K562 (cell line): ENCODE data around the gene AKAP10. TPM values are rescaled to one million over a fixed set of nuclear protein-coding genes. Genes with fewer than 3 reads are reported as not detected.

Experiments used
- ATAC-seq: fragments of 200-7000 bp; cut with Tn5 transposase; 3 replicates; pipeline ENCODE4 v1.9.1; 2020; ENCODE audit warnings: moderate library complexity
- BruUV-seq: library from RNA; stranded (reverse); fragments of 400-500 nt; replicated peaks from 2 replicates; lab custom pipeline; 2021; lab: Mats Ljungman, UMichigan
- CTCF ChIA-PET: fragments of 300-600 bp; formaldehyde crosslinking; extraction: SDS; loops from one replicate; lab custom pipeline; 2021; ENCODE audit warnings: low intra/inter-chr PET ratio; lab: Yijun Ruan, JAX
- POLR2A ChIA-PET: fragments of 300-600, 350-650 bp; sonication (Branson Sonifier 250); formaldehyde crosslinking; extraction: SDS; loops from one replicate; lab custom pipeline; 2021; ENCODE audit warnings: antibody characterized with exemption, inconsistent platforms; lab: Yijun Ruan, JAX
- DNase-seq, 4 experiments: peaks; one replicate each; pipeline versions ENCODE4 v3.0.0 to v3.0.0-alpha.2; 2011 to 2018; ENCODE audit warnings: low spot score in 3 of 4, mixed read lengths in 3 of 4; ENCODE audit errors: extremely low read depth in 1 of 4
- FAIRE-seq: peaks from 2 replicates; lab custom pipeline; 2011; peaks lifted over from hg19 to GRCh38; lab: Jason Lieb, UNC
- H2AFZ ChIP-seq: 2 replicates; pipeline ENCODE4 v1.6.0; 2011; ENCODE audit warnings: low read depth, low read length, control low read depth, inconsistent platforms
- H3K27ac ChIP-seq: fragments of 200-600 bp; 3 replicates; pipeline ENCODE4 v1.8.0; 2011; ENCODE audit warnings: low read depth, mild to moderate bottlenecking, control low read depth, inconsistent platforms, low read length, moderate library complexity, mixed read lengths; ENCODE audit errors: extremely low read depth
- H3K27me3 ChIP-seq, 2 experiments: fragments of 300-600 bp in 1 of 2; 2 replicates in 1 of 2; 3 replicates in 1 of 2; pipeline versions ENCODE4 v1.6.0 to v1.8.0; 2011; ENCODE audit warnings: inconsistent platforms in 2 of 2, low read length in 2 of 2, mild to moderate bottlenecking in 1 of 2, mixed read lengths in 1 of 2, moderate library complexity in 1 of 2; ENCODE audit not compliant: control insufficient read depth in 2 of 2, insufficient read depth in 2 of 2
- H3K36me3 ChIP-seq: fragments of 300-600 bp; 3 replicates; pipeline ENCODE4 v1.8.0; 2011; ENCODE audit warnings: mild to moderate bottlenecking, low read length, inconsistent platforms; ENCODE audit not compliant: control insufficient read depth, insufficient read depth
- H3K4me1 ChIP-seq, 2 experiments: fragments of 200-600 bp in 1 of 2; replicated peaks in 1 of 2; 2 replicates in 1 of 2; 3 replicates in 1 of 2; pipeline versions ENCODE4 v1.5.1 to v1.8.0; 2011; ENCODE audit warnings: inconsistent platforms in 2 of 2, low read length in 2 of 2, mild to moderate bottlenecking in 1 of 2, mixed read lengths in 1 of 2, moderate library complexity in 1 of 2; ENCODE audit not compliant: control insufficient read depth in 2 of 2, insufficient read depth in 2 of 2
- H3K4me2 ChIP-seq: 2 replicates; pipeline ENCODE4 v1.6.1; 2011; ENCODE audit warnings: low read length, control low read depth, inconsistent platforms, mixed read lengths; ENCODE audit not compliant: insufficient read depth
- H3K4me3 ChIP-seq: fragments of 200-600 bp; sonication (generic), shearing (Covaris generic); 2 replicates; pipeline ENCODE4 v1.5.1; 2016; ENCODE audit warnings: control low read depth, inconsistent platforms
- H3K79me2 ChIP-seq: fragments of 200-600 bp; 3 replicates; pipeline ENCODE4 v1.8.0; 2011; ENCODE audit warnings: low read length, inconsistent platforms; ENCODE audit not compliant: control insufficient read depth, insufficient read depth
- H3K9ac ChIP-seq, 2 experiments: 2 replicates each; pipeline versions ENCODE4 v1.6.0 to v1.6.1; 2011; ENCODE audit warnings: low read depth in 2 of 2, low read length in 2 of 2, control low read depth in 1 of 2, inconsistent platforms in 1 of 2, mild to moderate bottlenecking in 1 of 2, mixed read lengths in 1 of 2; ENCODE audit not compliant: insufficient read depth in 1 of 2
- H3K9me1 ChIP-seq: one replicate; pipeline ENCODE4 v1.6.0; 2011; ENCODE audit warnings: inconsistent platforms, mild to moderate bottlenecking, low read length, moderate library complexity; ENCODE audit not compliant: control insufficient read depth, insufficient read depth
- H3K9me3 ChIP-seq: replicated peaks from 2 replicates; pipeline ENCODE4 v1.5.1; 2011; ENCODE audit warnings: low read depth, low read length, inconsistent platforms; ENCODE audit not compliant: control insufficient read depth, insufficient read depth
- H4K20me1 ChIP-seq: replicated peaks from 2 replicates; pipeline ENCODE4 v1.6.1; 2011; ENCODE audit warnings: low read length, inconsistent platforms, mixed read lengths; ENCODE audit not compliant: control insufficient read depth, insufficient read depth
- DACH1 ChIP-seq: fragments of 450-650 bp; IDR thresholded peaks from 2 replicates; pipeline ENCODE4 v1.6.1; 2018; ENCODE audit not compliant: partially characterized antibody
- ELF1 ChIP-seq: fragments of 200-800 bp; sonication (Bioruptor generic); IDR thresholded peaks from 2 replicates; pipeline ENCODE4 v1.6.1; 2016; ENCODE audit warnings: missing genetic modification characterization, missing compliant biosample characterization
- GABPB2 ChIP-seq: fragments of 250-450 bp; sonication (Bioruptor Pico); conservative IDR thresholded peaks from 2 replicates; pipeline ENCODE4 v1.5.1; 2021; ENCODE audit warnings: mild to moderate bottlenecking
- POLR2B ChIP-seq: fragments of 450-650 bp; IDR thresholded peaks from 2 replicates; pipeline ENCODE4 v1.6.1; 2018; ENCODE audit warnings: low read depth; ENCODE audit not compliant: partially characterized antibody
- RBM22 ChIP-seq: fragments of 200-400 bp; formaldehyde crosslinking; IDR thresholded peaks from 2 replicates; pipeline ENCODE4 v1.6.1; 2018; ENCODE audit warnings: low read length, low read depth; ENCODE audit not compliant: poor library complexity, severe bottlenecking
- USF2 ChIP-seq: sonication (generic); formaldehyde crosslinking; IDR thresholded peaks from 2 replicates; pipeline ENCODE4 v1.5.0; 2020; ENCODE audit warnings: missing genetic modification reagents
- ZBTB34 ChIP-seq: fragments of 250-450 bp; sonication (Bioruptor Pico); IDR thresholded peaks from 2 replicates; pipeline ENCODE4 v1.8.0; 2021; ENCODE audit warnings: mild to moderate bottlenecking, moderate library complexity
- ZFX ChIP-seq: sonication (generic); formaldehyde crosslinking; IDR thresholded peaks from 2 replicates; pipeline ENCODE4 v1.8.0; 2022; ENCODE audit warnings: mild to moderate bottlenecking, missing genetic modification reagents, moderate library complexity
- ZNF121 ChIP-seq: sonication (generic); formaldehyde crosslinking; conservative IDR thresholded peaks from 2 replicates; pipeline ENCODE4 v1.8.0; 2022; ENCODE audit warnings: missing genetic modification reagents
- WGBS: fragments of 100-300 bp; shearing (Covaris generic); methylation state at CpG from one replicate; pipeline ENCODE4 v1.1.6; 2016; ENCODE audit warnings: low coverage, mixed read lengths; ENCODE audit not compliant: insufficient coverage; ENCODE audit errors: missing lambda C conversion rate; 5-methylcytosine and 5-hydroxymethylcytosine counted together
- in situ Hi-C: fragments of 300-500 bp; cut with MboI; formaldehyde crosslinking; loops from 4 replicates; pipeline ENCODE4 v1.15.0; 2018; ENCODE audit warnings: inconsistent platforms, mixed read lengths
- intact Hi-C: fragments of 100-400 bp; cut with micrococcal nuclease; formaldehyde crosslinking; loops from 2 replicates; pipeline ENCODE4 v1.14.2; 2022
- polyA plus RNA-seq, 8 experiments: library from polyadenylated mRNA; depleted of rRNA in 4 of 8; stranded (reverse) in 5 of 8; unstranded in 3 of 8; fragments of >200 nt; fragmentation: Nextera tagmentation in 2 of 8; fragmentation: Illumina TruSeq in 1 of 8; extraction: Ambion mirVana in 2 of 8; extraction: Trizol in 1 of 8; gene quantifications; 2 replicates each; pipeline versions ENCODE4 v1.2.1 to v1.2.3, GENCODE V29; 2011 to 2014; ENCODE audit warnings: inconsistent platforms in 1 of 8, missing spikeins in 1 of 8
- total RNA-seq, 7 experiments: library from RNA; depleted of rRNA in 6 of 7; stranded (reverse); fragments of >200 nt in 6 of 7; fragmentation: Illumina TruSeq in 2 of 7; extraction: Trizol in 2 of 7; gene quantifications; 2 replicates each; pipeline versions ENCODE4 v1.2.1 to v1.2.3, GENCODE V29; 2011 to 2021; ENCODE audit warnings: low replicate concordance in 1 of 7
- TF ChIP-seq, protein P1 (sequence below): fragments of 250-450 bp; sonication (Bioruptor Pico); IDR thresholded peaks from 2 replicates; pipeline ENCODE4 v1.8.0; 2022; ENCODE audit warnings: inconsistent platforms
- TF ChIP-seq, protein P2 (sequence below): fragments of 450-650 bp; IDR thresholded peaks from 2 replicates; pipeline ENCODE4 v1.6.1; 2016; ENCODE audit warnings: low read depth

AKAP10 gene
- total and polyA plus RNA-seq, 9 of the 15 experiments (the other 6 are each of a cell fraction or from before 2014, with no cell fraction given) = 4.0 to 20.3 (median 8.2) TPM

DNA sequence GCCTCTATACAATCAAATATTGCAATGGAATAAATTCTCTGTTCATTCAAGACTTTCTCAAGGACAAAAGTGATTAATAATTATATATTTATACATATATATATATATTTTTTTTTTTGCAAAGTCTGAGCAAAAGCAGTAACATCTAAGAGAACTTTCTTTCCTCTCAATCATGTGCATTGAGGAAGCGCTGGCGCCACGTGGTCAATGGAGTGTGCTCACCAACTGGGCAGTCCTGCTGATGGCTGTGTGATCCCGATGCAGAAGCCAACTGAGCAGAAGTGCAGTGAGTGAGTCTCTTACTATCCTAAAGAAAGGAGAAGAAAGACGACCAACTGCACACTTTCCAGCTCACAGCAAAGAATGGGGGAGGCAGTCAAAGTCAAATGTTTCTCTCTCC, 72.7 kb downstream of the AKAP10 start:
- FAIRE-seq = no peak
- no peak overlapping the region for H3K9ac ChIP-seq
- no peaks in the 10 kb centered on the region for H3K27me3 ChIP-seq
- ATAC-seq = no peak
- DNase-seq = no peak
- no peak overlapping the region for H3K27ac ChIP-seq
- H2AFZ ChIP-seq = no peak overlapping the region
- H3K9me1 ChIP-seq = no peaks in the 10 kb centered on the region
- H3K36me3 ChIP-seq = peaks cover 52% of the 10 kb centered on the region
- H4K20me1 ChIP-seq = no peaks in the 10 kb centered on the region
- in situ Hi-C loops = no loop called here
- intact Hi-C loops = no loop called here
- H3K79me2 ChIP-seq = no peaks in the 10 kb centered on the region
- ChIA-PET CTCF (no interaction called here), POLR2A (no interaction called here)
- no TSS peak for BruUV-seq
- no peak overlapping the region for H3K4me3 ChIP-seq
- WGBS = 94% methylated on average over 4 of the region's 5 CpGs
- H3K4me1 ChIP-seq = no peaks in the 10 kb centered on the region
- no peak overlapping the region for H3K4me2 ChIP-seq
- H3K9me3 ChIP-seq = no peaks in the 10 kb centered on the region
- TF ChIP-seq POLR2B (no peak), ZNF121 (CRISPR knock-in tag) (no peak), RBM22 (no peak), DACH1 (no peak), ZFX (CRISPR knock-in tag) (no peak), USF2 (no peak), ELF1 (tag) (no peak), GABPB2 (CRISPR knock-in tag) (no peak), ZBTB34 (CRISPR knock-in tag) (no peak)
- TF ChIP-seq, protein P1, sequence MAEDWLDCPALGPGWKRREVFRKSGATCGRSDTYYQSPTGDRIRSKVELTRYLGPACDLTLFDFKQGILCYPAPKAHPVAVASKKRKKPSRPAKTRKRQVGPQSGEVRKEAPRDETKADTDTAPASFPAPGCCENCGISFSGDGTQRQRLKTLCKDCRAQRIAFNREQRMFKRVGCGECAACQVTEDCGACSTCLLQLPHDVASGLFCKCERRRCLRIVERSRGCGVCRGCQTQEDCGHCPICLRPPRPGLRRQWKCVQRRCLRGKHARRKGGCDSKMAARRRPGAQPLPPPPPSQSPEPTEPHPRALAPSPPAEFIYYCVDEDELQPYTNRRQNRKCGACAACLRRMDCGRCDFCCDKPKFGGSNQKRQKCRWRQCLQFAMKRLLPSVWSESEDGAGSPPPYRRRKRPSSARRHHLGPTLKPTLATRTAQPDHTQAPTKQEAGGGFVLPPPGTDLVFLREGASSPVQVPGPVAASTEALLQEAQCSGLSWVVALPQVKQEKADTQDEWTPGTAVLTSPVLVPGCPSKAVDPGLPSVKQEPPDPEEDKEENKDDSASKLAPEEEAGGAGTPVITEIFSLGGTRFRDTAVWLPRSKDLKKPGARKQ (CRISPR knock-in tag) = no peak
- TF ChIP-seq, protein P2, sequence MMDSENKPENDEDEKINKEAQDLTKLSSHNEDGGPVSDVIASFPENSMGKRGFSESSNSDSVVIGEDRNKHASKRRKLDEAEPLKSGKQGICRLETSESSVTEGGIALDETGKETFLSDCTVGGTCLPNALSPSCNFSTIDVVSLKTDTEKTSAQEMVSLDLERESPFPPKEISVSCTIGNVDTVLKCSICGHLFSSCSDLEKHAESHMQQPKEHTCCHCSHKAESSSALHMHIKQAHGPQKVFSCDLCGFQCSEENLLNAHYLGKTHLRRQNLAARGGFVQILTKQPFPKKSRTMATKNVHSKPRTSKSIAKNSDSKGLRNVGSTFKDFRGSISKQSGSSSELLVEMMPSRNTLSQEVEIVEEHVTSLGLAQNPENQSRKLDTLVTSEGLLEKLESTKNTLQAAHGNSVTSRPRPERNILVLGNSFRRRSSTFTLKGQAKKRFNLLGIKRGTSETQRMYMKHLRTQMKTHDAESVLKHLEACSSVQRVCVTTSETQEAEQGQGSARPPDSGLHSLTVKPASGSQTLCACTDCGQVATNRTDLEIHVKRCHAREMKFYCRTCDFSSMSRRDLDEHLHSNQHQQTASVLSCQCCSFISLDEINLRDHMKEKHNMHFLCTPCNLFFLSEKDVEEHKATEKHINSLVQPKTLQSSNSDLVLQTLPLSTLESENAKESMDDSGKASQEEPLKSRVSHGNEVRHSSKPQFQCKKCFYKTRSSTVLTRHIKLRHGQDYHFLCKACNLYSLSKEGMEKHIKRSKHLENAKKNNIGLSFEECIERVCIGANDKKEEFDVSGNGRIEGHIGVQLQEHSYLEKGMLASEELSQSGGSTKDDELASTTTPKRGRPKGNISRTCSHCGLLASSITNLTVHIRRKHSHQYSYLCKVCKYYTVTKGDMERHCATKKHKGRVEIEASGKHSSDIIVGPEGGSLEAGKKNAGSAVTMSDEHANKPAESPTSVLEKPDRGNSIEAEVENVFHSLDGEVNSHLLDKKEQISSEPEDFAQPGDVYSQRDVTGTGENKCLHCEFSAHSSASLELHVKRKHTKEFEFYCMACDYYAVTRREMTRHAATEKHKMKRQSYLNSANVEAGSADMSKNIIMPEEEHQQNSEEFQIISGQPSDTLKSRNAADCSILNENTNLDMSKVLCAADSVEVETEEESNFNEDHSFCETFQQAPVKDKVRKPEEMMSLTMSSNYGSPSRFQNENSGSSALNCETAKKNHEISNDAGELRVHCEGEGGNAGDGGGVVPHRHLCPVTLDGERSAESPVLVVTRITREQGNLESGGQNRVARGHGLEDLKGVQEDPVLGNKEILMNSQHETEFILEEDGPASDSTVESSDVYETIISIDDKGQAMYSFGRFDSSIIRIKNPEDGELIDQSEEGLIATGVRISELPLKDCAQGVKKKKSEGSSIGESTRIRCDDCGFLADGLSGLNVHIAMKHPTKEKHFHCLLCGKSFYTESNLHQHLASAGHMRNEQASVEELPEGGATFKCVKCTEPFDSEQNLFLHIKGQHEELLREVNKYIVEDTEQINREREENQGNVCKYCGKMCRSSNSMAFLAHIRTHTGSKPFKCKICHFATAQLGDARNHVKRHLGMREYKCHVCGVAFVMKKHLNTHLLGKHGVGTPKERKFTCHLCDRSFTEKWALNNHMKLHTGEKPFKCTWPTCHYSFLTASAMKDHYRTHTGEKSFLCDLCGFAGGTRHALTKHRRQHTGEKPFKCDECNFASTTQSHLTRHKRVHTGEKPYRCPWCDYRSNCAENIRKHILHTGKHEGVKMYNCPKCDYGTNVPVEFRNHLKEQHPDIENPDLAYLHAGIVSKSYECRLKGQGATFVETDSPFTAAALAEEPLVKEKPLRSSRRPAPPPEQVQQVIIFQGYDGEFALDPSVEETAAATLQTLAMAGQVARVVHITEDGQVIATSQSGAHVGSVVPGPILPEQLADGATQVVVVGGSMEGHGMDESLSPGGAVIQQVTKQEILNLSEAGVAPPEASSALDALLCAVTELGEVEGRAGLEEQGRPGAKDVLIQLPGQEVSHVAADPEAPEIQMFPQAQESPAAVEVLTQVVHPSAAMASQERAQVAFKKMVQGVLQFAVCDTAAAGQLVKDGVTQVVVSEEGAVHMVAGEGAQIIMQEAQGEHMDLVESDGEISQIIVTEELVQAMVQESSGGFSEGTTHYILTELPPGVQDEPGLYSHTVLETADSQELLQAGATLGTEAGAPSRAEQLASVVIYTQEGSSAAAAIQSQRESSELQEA = no peak
